NK-92 (cell line): ENCODE results near the gene SPAG6.

ENCODE experiments used
- DNase-seq: peaks from one replicate; lab custom pipeline; 2025; ENCODE audit not compliant: unreplicated experiment; lab: John Stamatoyannopoulos, UW

The SPAG6 gene

GRCh38 chr10:22321924-22322640 lies 23.2 kb upstream of the SPAG6 start:
- DNase-seq = no peak

- DNase-seq = no peak
These were observed 22.6 kb upstream of the SPAG6 start for GRCh38 chr10:22322641-22323160.

GRCh38 chr10:22323538-22324305 lies 21.6 kb upstream of the SPAG6 start:
- DNase-seq = no peak

GRCh38 chr10:22324413-22324812 lies 20.9 kb upstream of the SPAG6 start:
- DNase-seq = no peak

- no peak for DNase-seq
These were observed 20.4 kb upstream of the SPAG6 start for GRCh38 chr10:22324893-22325271.

GRCh38 chr10:22325272-22326144 lies 19.8 kb upstream of the SPAG6 start:
- no peak for DNase-seq

- no peak for DNase-seq
These were observed 19.1 kb upstream of the SPAG6 start for GRCh38 chr10:22326145-22326702.

- DNase-seq = no peak
These were observed 16.1 kb upstream of the SPAG6 start for GRCh38 chr10:22329150-22329549.

- no peak for DNase-seq
These were observed 13.1 kb upstream of the SPAG6 start for GRCh38 chr10:22332116-22332692.

- DNase-seq = no peak
These were observed 11.9 kb upstream of the SPAG6 start for GRCh38 chr10:22333167-22333974.

GRCh38 chr10:22333975-22334282 lies 11.4 kb upstream of the SPAG6 start:
- DNase-seq = no peak

- no peak for DNase-seq
These were observed 10.7 kb upstream of the SPAG6 start for GRCh38 chr10:22334414-22335172.

GRCh38 chr10:22335173-22335933 lies 9.9 kb upstream of the SPAG6 start:
- no peak for DNase-seq

- DNase-seq = no peak
These were observed 7.0 kb upstream of the SPAG6 start for GRCh38 chr10:22338185-22338900.

- no peak for DNase-seq
These were observed 6.4 kb upstream of the SPAG6 start for GRCh38 chr10:22338931-22339330.

- DNase-seq = no peak
These were observed 5.5 kb upstream of the SPAG6 start for GRCh38 chr10:22339761-22340328.

GRCh38 chr10:22340329-22341189 lies 4.7 kb upstream of the SPAG6 start:
- DNase-seq = no peak
